ENCODE data around the gene SLC2A1.

The SLC2A1 gene

DNA sequence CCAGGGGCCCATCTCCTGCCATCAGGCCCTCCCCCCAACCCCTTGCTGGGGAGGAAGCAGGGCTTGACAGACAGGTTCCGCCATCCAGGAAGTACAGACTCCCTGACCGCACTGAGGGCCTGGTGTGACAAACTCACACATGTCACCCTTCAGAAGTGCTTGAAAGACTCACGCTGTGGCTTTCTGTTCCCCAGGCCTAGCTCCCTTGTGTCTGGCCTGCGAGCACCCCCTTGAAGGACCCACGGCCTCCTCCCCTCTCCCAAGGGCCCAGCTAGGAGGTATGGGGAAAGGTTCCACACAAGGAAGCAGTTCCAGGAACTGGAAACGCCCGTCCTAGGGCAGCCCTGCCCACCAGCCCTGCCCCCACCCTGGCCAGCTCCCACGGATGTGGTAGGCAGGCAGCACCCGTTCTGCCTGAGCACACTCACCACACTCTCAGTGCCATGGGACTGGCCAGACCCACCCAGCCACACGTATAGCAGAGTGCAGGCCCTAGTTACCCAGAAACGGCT lies 26.7 kb downstream of the SLC2A1 start:
- DNase-seq (ENCODE audit: low spot score) = no peak
- H3K27ac ChIP-seq = peak overlapping the region; percentile 97
- TF ChIP-seq, protein P1, sequence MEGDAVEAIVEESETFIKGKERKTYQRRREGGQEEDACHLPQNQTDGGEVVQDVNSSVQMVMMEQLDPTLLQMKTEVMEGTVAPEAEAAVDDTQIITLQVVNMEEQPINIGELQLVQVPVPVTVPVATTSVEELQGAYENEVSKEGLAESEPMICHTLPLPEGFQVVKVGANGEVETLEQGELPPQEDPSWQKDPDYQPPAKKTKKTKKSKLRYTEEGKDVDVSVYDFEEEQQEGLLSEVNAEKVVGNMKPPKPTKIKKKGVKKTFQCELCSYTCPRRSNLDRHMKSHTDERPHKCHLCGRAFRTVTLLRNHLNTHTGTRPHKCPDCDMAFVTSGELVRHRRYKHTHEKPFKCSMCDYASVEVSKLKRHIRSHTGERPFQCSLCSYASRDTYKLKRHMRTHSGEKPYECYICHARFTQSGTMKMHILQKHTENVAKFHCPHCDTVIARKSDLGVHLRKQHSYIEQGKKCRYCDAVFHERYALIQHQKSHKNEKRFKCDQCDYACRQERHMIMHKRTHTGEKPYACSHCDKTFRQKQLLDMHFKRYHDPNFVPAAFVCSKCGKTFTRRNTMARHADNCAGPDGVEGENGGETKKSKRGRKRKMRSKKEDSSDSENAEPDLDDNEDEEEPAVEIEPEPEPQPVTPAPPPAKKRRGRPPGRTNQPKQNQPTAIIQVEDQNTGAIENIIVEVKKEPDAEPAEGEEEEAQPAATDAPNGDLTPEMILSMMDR (conservative IDR thresholded peaks at IDR 0.05; ENCODE audit: low read depth) = no peak
- ChIA-PET POLR2A (ENCODE audit: low non-redundant PET) (interaction anchor here (0.7 to 1.0 kb wide), 2 partner anchors 25 to 325 kb away, joined by 5 to 8 read pairs; no protein-coding TSS in a partner anchor), CTCF (interaction anchor here (0.6 kb wide), 2 partner anchors 11 to 90 kb away, joined by 3 to 4 read pairs; no protein-coding TSS in a partner anchor)

DNA sequence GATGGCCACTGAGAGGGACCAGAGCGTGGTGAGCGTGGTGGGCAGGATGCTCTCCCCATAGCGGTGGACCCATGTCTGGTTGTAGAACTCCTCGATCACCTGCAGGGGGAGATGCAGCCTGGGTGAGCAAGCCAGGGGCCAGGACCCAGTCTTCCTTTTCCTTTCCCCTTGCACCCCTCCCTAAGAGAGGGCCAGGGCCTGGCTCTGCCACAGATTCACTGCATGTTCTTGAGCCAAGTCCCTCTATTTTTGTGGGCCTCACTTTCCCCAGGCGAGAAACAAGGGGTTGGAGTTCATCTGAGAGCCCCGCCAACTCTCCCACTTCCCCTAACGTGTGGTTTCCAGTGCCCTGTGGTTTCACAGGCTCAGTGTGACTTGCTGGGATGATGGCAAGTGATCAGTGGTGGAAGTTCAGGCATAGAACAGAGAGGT lies 27.5 kb downstream of the SLC2A1 start:
- DNase-seq (ENCODE audit: low spot score) = no peak
- ChIA-PET CTCF (no interaction called here), POLR2A (ENCODE audit: low non-redundant PET) (interaction anchor here (0.6 to 0.7 kb wide), 2 partner anchors 8 to 325 kb away, joined by 3 to 5 read pairs; no protein-coding TSS in a partner anchor)
- TF ChIP-seq, protein P1 (conservative IDR thresholded peaks at IDR 0.05; ENCODE audit: low read depth) = no peak; the same call in 1 of the 2 replicates
- peak overlapping the region; percentile 97 for H3K27ac ChIP-seq

DNA sequence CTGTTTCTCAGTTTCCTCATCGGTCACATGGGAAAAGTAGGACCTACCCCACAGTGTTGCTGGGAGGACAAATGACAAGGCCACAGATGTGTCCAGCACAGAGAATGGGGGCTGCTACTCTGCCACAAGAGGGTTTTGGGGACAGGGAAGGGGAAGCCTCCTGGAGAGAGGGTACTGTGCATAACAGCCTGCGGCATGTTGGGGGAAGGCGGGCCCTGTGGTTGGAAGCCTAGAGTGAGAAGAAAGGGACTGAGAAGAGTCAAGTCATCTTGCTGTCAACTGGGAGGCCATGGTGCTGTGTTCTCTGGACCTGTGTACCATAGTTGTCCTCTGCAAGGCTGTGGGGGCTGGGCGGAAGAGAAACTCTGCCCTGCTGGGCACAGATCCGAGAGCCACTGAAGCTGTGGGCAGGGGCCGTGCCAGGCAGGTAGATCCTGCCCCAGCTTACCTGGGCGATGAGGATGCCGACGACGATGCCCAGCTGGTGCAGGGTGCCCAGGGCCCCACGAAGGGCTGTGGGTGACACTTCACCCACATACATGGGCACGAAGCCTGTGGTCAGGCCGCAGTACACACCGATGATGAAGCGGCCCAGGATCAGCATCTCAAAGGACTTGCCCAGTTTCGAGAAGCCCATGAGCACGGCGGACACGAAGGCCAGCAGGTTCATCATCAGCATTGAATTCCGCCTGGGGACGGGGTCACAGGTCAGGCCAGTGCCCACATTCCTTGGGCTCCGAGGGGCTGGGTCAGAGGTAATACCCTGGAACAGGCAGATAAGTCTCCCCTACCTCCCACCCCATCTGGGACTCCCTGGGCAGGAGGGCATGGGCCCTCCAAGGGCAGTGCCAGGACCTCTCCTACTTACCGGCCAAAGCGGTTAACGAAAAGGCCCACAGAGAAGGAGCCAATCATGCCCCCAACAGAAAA lies 28.2 kb downstream of the SLC2A1 start:
- no peak for DNase-seq (ENCODE audit: low spot score)
- ChIA-PET CTCF (no interaction called here), POLR2A (ENCODE audit: low non-redundant PET) (no interaction called here)
- TF ChIP-seq, protein P1 (conservative IDR thresholded peaks at IDR 0.05; ENCODE audit: low read depth) = no peak
- peak overlapping the region; percentile 97 for H3K27ac ChIP-seq

DNA sequence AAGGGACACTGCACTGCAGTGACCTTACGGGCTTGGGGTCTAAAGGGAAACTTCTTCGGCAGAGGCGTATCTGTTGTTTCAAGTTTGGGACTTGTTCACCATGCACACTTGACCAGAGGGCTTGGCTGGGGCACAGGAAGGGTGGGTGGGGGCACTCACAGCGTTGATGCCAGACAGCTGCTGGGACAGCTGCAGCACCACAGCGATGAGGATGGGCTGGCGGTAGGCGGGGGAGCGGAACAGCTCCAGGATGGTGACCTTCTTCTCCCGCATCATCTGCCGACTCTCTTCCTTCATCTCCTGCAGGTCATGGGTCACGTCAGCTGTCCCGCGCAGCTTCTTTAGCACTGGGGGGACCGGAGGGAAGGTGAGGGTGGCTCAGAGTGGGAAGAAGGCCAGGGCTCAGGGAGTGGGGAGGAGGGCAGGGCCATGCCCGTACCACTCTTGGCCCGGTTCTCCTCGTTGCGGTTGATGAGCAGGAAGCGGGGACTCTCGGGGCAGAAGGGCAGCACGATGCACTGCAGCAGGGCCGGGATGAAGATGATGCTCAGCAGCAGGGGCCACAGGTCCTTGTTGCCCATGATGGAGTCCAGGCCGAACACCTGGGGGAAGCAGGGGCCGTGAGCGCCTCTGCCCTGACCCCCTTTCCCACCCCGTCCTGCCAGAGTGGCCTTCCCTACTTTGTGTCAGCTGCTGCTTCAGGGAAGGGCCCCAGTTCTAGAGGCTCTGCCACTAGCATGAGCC lies 29.1 kb downstream of the SLC2A1 start:
- peak overlapping the region; percentile 97 for H3K27ac ChIP-seq
- POLR2A ChIA-PET (ENCODE audit: low non-redundant PET) = no interaction called here
- no peak for DNase-seq (ENCODE audit: low spot score)
- TF ChIP-seq, protein P1 (conservative IDR thresholded peaks at IDR 0.05; ENCODE audit: low read depth) = no peak
- CTCF ChIA-PET = interaction anchor here (1.3 kb wide), 1 partner anchor 144 kb away, joined by 4 read pairs; no protein-coding TSS in a partner anchor

DNA sequence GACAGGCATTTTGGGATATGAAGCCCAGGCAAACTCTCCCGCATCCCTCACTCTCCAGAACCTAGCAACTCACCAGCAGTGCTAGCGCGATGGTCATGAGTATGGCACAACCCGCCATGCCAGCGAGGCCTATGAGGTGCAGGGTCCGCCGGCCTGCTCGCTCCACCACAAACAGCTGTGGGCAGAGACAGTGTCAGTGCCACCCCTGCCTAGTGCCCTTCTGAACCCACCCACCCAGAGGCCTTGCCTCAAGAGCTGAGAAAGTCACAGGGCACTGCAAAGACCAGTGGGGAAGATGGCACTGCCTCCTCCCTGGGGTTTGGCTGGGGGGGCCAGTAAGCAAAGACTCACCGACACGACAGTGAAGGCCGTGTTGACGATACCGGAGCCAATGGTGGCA lies 29.8 kb downstream of the SLC2A1 start:
- ChIA-PET POLR2A (ENCODE audit: low non-redundant PET) (no interaction called here), CTCF (interaction anchor here (1.3 kb wide), 1 partner anchor 144 kb away, joined by 4 read pairs; no protein-coding TSS in a partner anchor)
- DNase-seq (ENCODE audit: low spot score) = no peak
- TF ChIP-seq, protein P1 (conservative IDR thresholded peaks at IDR 0.05; ENCODE audit: low read depth) = no peak
- H3K27ac ChIP-seq = peak overlapping the region; percentile 97
